Parathyroid adenoma (tissue), 2 donors: Measurements from ENCODE around the gene GOLGA2.

Source experiments
- H2AFZ ChIP-seq: fragments of 300-600 bp; sonication (generic); one replicate; pipeline ENCODE4 v1.7.0; 2017; ENCODE audit warnings: antibody characterized with exemption, mild to moderate bottlenecking
- H3K27ac ChIP-seq: fragments of 300-600 bp; sonication (generic); one replicate; pipeline ENCODE4 v1.7.0; 2017
- H3K27me3 ChIP-seq: fragments of 300-600 bp; sonication (generic); one replicate; pipeline ENCODE4 v1.7.0; 2017; ENCODE audit warnings: low read length; ENCODE audit not compliant: control insufficient read depth, insufficient read depth
- H3K36me3 ChIP-seq: fragments of 300-600 bp; sonication (generic); one replicate; pipeline ENCODE4 v1.7.0; 2017; ENCODE audit warnings: low read length; ENCODE audit not compliant: control insufficient read depth, insufficient read depth
- H3K4me1 ChIP-seq: fragments of 300-600 bp; sonication (generic); one replicate; pipeline ENCODE4 v1.7.0; 2017; ENCODE audit warnings: control low read depth
- H3K4me2 ChIP-seq: fragments of 300-600 bp; sonication (generic); one replicate; pipeline ENCODE4 v1.7.0; 2017; ENCODE audit warnings: low read length
- H3K4me3 ChIP-seq: fragments of 300-600 bp; sonication (generic); one replicate; pipeline ENCODE4 v1.7.0; 2017; ENCODE audit warnings: low read depth, low read length
- H3K79me2 ChIP-seq: fragments of 300-600 bp; sonication (generic); one replicate; pipeline ENCODE4 v1.7.0; 2017; ENCODE audit warnings: control low read depth
- H3K9ac ChIP-seq: fragments of 300-600 bp; sonication (generic); one replicate; pipeline ENCODE4 v1.7.0; 2017; ENCODE audit warnings: mild to moderate bottlenecking
- H3K9me3 ChIP-seq: fragments of 300-600 bp; sonication (generic); one replicate; pipeline ENCODE4 v1.7.0; 2017; ENCODE audit warnings: low read length; ENCODE audit not compliant: control insufficient read depth
- TF ChIP-seq, protein P1 (sequence below): fragments of 300-600 bp; sonication (generic); IDR thresholded peaks from one replicate; pipeline ENCODE4 v1.7.0; 2017; ENCODE audit warnings: antibody characterized with exemption, mild to moderate bottlenecking
- donor health status: primary hyperparathyroidism.

The GOLGA2 gene

DNA sequence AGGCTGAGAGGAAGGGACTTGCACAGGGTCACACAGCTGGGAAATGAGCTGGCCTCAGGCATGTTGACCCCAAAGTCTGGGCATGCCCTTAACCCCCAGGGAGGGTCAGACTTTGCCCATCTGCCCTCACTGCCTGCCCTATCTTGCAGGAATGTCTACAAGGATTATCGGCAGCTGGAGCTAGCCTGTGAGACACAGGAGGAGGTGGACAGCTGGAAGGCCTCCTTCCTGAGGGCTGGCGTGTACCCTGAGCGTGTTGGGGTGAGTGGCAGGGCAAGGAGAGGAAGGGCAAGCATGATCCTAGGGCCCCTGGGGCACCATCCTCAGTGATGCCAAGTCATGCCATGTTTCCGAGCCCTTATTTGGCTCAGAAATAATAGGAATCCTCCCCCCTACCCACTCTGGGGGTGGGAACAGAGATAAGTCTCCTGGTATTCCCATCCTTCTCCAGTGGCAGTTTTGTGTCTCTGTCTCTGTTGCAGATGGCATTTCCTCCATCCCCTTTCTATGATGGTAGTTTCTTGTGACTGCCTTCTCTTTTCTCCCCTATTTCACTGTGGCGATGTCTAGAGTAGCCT is 28.5 kb downstream of the GOLGA2 start:
- TF ChIP-seq, protein P1, sequence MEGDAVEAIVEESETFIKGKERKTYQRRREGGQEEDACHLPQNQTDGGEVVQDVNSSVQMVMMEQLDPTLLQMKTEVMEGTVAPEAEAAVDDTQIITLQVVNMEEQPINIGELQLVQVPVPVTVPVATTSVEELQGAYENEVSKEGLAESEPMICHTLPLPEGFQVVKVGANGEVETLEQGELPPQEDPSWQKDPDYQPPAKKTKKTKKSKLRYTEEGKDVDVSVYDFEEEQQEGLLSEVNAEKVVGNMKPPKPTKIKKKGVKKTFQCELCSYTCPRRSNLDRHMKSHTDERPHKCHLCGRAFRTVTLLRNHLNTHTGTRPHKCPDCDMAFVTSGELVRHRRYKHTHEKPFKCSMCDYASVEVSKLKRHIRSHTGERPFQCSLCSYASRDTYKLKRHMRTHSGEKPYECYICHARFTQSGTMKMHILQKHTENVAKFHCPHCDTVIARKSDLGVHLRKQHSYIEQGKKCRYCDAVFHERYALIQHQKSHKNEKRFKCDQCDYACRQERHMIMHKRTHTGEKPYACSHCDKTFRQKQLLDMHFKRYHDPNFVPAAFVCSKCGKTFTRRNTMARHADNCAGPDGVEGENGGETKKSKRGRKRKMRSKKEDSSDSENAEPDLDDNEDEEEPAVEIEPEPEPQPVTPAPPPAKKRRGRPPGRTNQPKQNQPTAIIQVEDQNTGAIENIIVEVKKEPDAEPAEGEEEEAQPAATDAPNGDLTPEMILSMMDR = no peak
- no peak overlapping the region for H3K4me2 ChIP-seq
- no peak overlapping the region for H3K27ac ChIP-seq
- no peaks in the 10 kb centered on the region for H3K4me1 ChIP-seq
- H3K79me2 ChIP-seq = no peaks in the 10 kb centered on the region
- no peak overlapping the region for H3K4me3 ChIP-seq
- no peak overlapping the region for H3K9ac ChIP-seq
- no peaks in the 10 kb centered on the region for H3K36me3 ChIP-seq
- no peaks in the 10 kb centered on the region for H3K9me3 ChIP-seq
- H3K27me3 ChIP-seq = no peaks in the 10 kb centered on the region
- H2AFZ ChIP-seq = no peak overlapping the region

GRCh38 chr9:128246471-128246870 is 29.3 kb downstream of the GOLGA2 start:
- H3K4me2 ChIP-seq = no peak overlapping the region
- H3K4me1 ChIP-seq = no peaks in the 10 kb centered on the region
- no peaks in the 10 kb centered on the region for H3K79me2 ChIP-seq
- no peak overlapping the region for H2AFZ ChIP-seq
- no peak overlapping the region for H3K27ac ChIP-seq
- no peaks in the 10 kb centered on the region for H3K9me3 ChIP-seq
- no peak overlapping the region for H3K4me3 ChIP-seq
- no peaks in the 10 kb centered on the region for H3K27me3 ChIP-seq
- TF ChIP-seq, protein P1 = no peak
- no peaks in the 10 kb centered on the region for H3K36me3 ChIP-seq
- H3K9ac ChIP-seq = no peak overlapping the region

- H3K36me3 ChIP-seq = no peaks in the 10 kb centered on the region
- H2AFZ ChIP-seq = no peak overlapping the region
- H3K9me3 ChIP-seq = no peaks in the 10 kb centered on the region
- no peaks in the 10 kb centered on the region for H3K4me1 ChIP-seq
- no peak overlapping the region for H3K9ac ChIP-seq
- no peak overlapping the region for H3K27ac ChIP-seq
- H3K4me3 ChIP-seq = no peak overlapping the region
- TF ChIP-seq, protein P1 = no peak
- no peak overlapping the region for H3K4me2 ChIP-seq
- no peaks in the 10 kb centered on the region for H3K79me2 ChIP-seq
- no peaks in the 10 kb centered on the region for H3K27me3 ChIP-seq
Measured at GRCh38 chr9:128245421-128246151, 30.2 kb downstream of the GOLGA2 start.

- Histone ChIP-seq H3K9me3 (no peaks in the 10 kb centered on the region), H3K36me3 (no peaks in the 10 kb centered on the region), H3K4me3 (no peak overlapping the region), H3K79me2 (no peaks in the 10 kb centered on the region), H3K27ac (no peak overlapping the region), H3K27me3 (no peaks in the 10 kb centered on the region), H3K4me1 (no peaks in the 10 kb centered on the region), H2AFZ (no peak overlapping the region), H3K4me2 (no peak overlapping the region), H3K9ac (no peak overlapping the region)
- TF ChIP-seq, protein P1 = no peak
Measured at GRCh38 chr9:128244837-128245231, 31.0 kb downstream of the GOLGA2 start.
